WERI-Rb-1 (cell line): ENCODE results near the gene UFSP1.

Source experiments
- DNase-seq: peaks from one replicate; pipeline ENCODE4 v3.0.0-alpha.2; 2020
- H3K27ac ChIP-seq: fragments of 250-450 bp; sonication (Bioruptor Pico); 2 replicates; pipeline ENCODE4 v1.5.1; 2020; ENCODE audit warnings: mild to moderate bottlenecking, moderate library complexity
- H3K27me3 ChIP-seq: fragments of 250-450 bp; sonication (Bioruptor Pico); 2 replicates; pipeline ENCODE4 v1.5.1; 2021; ENCODE audit warnings: mild to moderate bottlenecking, low read depth, moderate library complexity; ENCODE audit not compliant: insufficient read depth, severe bottlenecking
- H3K36me3 ChIP-seq: fragments of 250-450 bp; sonication (Bioruptor Pico); 2 replicates; pipeline ENCODE4 v1.5.1; 2020; ENCODE audit warnings: mild to moderate bottlenecking, moderate library complexity
- H3K4me3 ChIP-seq: 2 replicates; pipeline ENCODE4 v1.5.1; 2011; ENCODE audit warnings: low read depth, mild to moderate bottlenecking, control low read depth, low read length
- H3K9me3 ChIP-seq: fragments of 250-450 bp; sonication (Bioruptor Pico); 2 replicates; pipeline ENCODE4 v1.5.1; 2021; ENCODE audit warnings: mild to moderate bottlenecking, moderate library complexity; ENCODE audit not compliant: severe bottlenecking
- TF ChIP-seq, protein P1 (sequence below): IDR thresholded peaks from 2 replicates; pipeline ENCODE4 v1.5.1; 2011; ENCODE audit warnings: low read depth, mild to moderate bottlenecking, control low read depth, inconsistent platforms, low read length

Gene UFSP1

DNA sequence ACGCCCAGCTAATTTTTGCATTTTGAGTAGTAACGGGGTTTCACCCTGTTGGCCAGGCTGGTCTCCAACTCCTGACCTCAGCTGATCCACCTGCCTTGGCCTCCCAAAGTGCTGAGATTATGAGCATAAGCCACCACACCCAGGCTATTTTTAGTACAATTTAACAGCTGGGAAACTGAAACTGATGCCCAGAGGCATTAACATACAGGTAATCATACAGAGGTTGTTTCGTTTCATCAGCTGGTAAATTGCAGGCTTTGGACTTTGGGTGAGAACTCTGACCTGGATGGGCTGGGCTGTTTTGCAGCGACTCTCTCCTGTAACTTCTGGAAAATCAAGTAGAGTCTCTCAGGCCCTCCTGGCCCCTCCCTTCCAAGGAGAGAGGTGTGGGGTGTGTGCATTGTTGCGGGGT lies 12.4 kb upstream of the UFSP1 start:
- H3K27me3 ChIP-seq = peaks cover 67% of the 10 kb centered on the region
- no peaks in the 10 kb centered on the region for H3K36me3 ChIP-seq
- no peaks in the 10 kb centered on the region for H3K9me3 ChIP-seq
- TF ChIP-seq, protein P1, sequence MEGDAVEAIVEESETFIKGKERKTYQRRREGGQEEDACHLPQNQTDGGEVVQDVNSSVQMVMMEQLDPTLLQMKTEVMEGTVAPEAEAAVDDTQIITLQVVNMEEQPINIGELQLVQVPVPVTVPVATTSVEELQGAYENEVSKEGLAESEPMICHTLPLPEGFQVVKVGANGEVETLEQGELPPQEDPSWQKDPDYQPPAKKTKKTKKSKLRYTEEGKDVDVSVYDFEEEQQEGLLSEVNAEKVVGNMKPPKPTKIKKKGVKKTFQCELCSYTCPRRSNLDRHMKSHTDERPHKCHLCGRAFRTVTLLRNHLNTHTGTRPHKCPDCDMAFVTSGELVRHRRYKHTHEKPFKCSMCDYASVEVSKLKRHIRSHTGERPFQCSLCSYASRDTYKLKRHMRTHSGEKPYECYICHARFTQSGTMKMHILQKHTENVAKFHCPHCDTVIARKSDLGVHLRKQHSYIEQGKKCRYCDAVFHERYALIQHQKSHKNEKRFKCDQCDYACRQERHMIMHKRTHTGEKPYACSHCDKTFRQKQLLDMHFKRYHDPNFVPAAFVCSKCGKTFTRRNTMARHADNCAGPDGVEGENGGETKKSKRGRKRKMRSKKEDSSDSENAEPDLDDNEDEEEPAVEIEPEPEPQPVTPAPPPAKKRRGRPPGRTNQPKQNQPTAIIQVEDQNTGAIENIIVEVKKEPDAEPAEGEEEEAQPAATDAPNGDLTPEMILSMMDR = no peak
- H3K4me3 ChIP-seq = no peak overlapping the region
- no peak overlapping the region for H3K27ac ChIP-seq
- no peak for DNase-seq

DNA sequence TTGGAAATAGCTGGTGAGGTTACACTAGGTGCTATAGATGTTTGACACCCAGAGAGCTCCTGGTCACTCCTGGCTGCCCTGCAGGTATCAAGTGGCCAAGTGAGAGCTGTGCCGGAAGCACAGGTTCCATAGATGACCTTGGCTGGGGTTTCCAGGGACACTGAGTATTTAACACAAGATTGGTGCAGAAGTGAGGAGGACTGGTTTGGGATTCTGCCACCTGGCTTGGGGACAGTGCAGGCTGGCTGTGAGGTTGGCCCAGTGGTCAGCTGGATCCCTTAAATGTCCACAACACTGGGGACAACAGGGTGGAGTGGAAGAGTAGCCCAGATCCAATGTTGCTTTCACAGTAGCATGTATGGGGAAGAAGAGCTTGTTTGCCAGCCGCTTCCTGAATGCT lies 11.5 kb upstream of the UFSP1 start:
- Histone ChIP-seq H3K4me3 (no peak overlapping the region), H3K27ac (no peak overlapping the region), H3K36me3 (no peaks in the 10 kb centered on the region), H3K27me3 (peaks cover 68% of the 10 kb centered on the region), H3K9me3 (no peaks in the 10 kb centered on the region)
- DNase-seq = no peak
- TF ChIP-seq, protein P1 = no peak

DNA sequence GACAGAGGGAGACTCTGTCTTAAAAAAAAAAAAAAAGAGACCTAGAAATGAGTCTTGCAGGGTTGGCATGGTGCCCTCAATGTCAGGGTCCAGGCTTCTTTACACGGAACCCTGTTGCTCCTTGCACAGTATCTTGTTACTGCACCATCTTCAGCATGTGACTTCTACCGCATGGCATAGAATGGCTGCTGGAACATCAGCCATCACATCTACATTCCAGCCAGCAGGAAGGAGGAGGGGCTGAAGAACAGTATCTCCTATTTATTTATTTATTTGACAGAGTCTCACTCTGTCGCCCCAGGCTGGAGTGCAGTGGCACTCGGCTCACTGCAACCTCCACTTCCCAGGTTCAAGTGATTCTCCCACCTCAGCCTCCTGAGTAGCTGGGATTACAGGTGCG lies 9.9 kb upstream of the UFSP1 start:
- no peak for DNase-seq
- Histone ChIP-seq H3K9me3 (no peaks in the 10 kb centered on the region), H3K4me3 (no peak overlapping the region), H3K27ac (no peak overlapping the region), H3K27me3 (peaks cover 72% of the 10 kb centered on the region), H3K36me3 (no peaks in the 10 kb centered on the region)
- TF ChIP-seq, protein P1 = no peak

DNA sequence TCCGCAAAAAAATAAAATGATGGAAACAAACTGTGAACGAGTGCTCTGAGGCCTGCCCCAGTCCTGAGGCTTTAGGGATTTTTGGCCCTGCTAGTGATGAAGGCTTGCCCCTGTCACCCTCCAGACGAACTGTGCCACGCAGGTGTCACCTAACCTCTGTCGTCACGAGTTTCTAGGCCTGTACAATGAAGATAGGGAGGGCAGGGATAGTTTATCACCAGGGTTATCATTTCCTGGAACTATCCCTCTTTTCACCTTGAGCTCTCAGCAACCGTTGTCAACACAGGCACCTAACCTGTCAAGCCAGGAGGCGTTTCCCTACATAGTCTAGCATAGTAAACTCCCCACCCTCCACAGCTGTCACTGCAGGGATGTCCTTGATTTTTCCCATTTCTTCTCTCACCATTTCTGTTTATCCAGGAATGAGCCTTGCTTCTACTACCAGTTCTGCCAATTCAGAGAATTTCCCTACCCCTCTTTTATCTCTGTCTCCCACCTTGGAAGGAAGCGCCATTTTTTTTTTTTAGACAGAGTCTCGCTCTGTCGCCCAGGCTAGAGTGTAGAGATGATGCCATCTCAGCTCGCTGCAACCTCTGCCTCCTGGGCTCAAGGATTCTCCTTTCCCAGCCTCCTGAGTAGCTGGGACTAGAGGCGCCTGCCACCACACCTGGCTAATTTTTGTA lies 8.4 kb upstream of the UFSP1 start:
- TF ChIP-seq, protein P1 = no peak
- Histone ChIP-seq H3K9me3 (no peaks in the 10 kb centered on the region), H3K27me3 (peaks cover 74% of the 10 kb centered on the region), H3K27ac (no peak overlapping the region), H3K4me3 (no peak overlapping the region), H3K36me3 (no peaks in the 10 kb centered on the region)
- DNase-seq = no peak

DNA sequence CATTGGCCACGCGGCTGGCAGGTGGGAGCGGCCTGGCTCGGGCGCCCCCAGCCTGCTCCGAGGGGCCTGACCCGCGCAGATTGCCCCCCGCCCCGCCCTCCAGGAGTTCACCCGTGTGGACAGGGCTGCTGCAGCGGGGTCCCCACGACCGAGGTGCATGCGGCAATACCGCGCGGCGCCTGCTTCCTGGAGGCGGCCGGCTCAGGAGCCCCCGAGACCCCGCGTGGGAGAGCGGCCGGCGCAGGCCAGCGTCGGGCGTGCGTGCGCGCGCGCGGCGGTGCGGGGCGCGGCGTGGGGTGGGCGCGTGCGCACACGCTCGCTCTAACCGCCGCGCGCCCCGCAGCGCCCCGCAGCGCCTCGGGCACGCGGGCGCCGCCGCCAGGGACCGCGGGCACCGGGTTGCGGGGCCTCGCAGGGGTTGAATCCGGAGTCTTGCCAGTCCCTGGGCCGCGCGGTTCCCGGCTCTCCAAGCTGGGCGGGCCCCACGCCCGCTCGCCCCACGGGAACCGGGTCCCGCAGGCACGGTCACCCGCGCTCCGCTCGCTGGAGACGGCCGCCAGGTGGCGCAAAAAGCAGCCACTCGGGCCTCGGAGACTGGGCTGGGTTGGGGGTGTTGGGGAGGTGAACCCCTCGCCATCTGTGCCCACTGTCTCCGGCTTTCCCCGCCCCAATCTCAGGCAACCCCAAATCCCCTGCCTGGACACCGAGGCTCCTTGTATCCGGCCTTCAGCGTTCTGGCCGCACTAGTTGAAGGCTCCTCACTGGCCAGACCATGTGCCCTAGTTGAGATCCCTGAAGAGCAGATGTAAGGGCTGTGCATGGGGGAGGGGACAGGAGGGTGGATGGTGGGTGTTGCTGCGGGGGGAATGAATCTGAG lies 7.5 kb upstream of the UFSP1 start:
- Histone ChIP-seq H3K36me3 (no peaks in the 10 kb centered on the region), H3K9me3 (no peaks in the 10 kb centered on the region), H3K27ac (no peak overlapping the region), H3K27me3 (peaks cover 66% of the 10 kb centered on the region), H3K4me3 (peak overlapping the region; percentile 24)
- TF ChIP-seq, protein P1 = peak; percentile 81
- DNase-seq = peak; percentile 44
